Coronary artery (tissue), 2 donors: Measurements from ENCODE around the gene ARPP21.

Experiments used
- DNase-seq: peaks from one replicate; pipeline ENCODE4 v3.0.0-alpha.2; 2017; ENCODE audit warnings: low spot score
- H3K27ac ChIP-seq, 2 donors: fragments of 200-600 bp; sonication (generic); one replicate each; pipeline ENCODE4 v1.5.1; 2016 to 2019
- H3K4me3 ChIP-seq: fragments of 200-600 bp; sonication (generic); 2 replicates; pipeline ENCODE4 v1.5.1; 2016; ENCODE audit warnings: mild to moderate bottlenecking, moderate library complexity
- TF ChIP-seq, protein P1 (sequence below): fragments of 200-600 bp; sonication (generic); IDR thresholded peaks from one replicate; pipeline ENCODE4 v1.5.1; 2019; ENCODE audit warnings: antibody characterized with exemption

Gene ARPP21

DNA sequence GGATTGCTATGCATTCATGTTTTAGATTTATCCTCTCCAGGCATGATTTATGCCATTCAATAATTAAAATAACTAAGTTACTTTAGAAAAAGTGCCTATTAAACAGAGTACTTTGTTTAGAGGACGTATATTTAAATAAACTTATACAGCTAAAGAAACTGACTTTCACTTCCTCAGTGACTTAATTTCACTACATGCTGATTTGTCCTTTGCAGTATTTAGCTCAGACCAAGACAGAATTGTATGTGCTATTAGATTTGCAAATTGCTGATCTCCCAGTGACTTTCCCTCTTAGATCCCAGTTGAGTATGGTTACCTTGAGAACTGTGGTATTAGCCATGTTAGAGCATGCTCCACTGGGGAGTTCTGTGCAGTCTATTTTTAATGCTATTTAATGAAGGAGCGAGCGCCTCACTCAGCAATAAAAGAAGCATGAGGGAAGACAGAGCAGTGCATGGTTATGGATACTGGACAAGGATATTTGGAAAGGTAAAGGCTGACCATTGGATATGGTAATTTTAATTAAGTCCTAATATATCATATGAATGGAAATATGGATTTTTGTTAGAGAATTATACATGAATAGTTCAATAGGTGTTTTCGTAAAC lies 2.7 kb downstream of the ARPP21 start:
- H3K27ac ChIP-seq, result no peak overlapping the region
- TF ChIP-seq, protein P1, sequence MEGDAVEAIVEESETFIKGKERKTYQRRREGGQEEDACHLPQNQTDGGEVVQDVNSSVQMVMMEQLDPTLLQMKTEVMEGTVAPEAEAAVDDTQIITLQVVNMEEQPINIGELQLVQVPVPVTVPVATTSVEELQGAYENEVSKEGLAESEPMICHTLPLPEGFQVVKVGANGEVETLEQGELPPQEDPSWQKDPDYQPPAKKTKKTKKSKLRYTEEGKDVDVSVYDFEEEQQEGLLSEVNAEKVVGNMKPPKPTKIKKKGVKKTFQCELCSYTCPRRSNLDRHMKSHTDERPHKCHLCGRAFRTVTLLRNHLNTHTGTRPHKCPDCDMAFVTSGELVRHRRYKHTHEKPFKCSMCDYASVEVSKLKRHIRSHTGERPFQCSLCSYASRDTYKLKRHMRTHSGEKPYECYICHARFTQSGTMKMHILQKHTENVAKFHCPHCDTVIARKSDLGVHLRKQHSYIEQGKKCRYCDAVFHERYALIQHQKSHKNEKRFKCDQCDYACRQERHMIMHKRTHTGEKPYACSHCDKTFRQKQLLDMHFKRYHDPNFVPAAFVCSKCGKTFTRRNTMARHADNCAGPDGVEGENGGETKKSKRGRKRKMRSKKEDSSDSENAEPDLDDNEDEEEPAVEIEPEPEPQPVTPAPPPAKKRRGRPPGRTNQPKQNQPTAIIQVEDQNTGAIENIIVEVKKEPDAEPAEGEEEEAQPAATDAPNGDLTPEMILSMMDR, result no peak
- H3K4me3 ChIP-seq, result no peak overlapping the region
- DNase-seq, result no peak

- Histone ChIP-seq H3K4me3 (no peak overlapping the region), H3K27ac (no peak overlapping the region)
- TF ChIP-seq, protein P1, result no peak
Observed at GRCh38 chr3:35643495-35643894, 4.2 kb downstream of the ARPP21 start.

GRCh38 chr3:35644451-35644850 lies 5.1 kb downstream of the ARPP21 start:
- Histone ChIP-seq H3K27ac (no peak overlapping the region), H3K4me3 (no peak overlapping the region)

More at GRCh38 chr3:35643495-35643894, 4.2 kb downstream of the ARPP21 start:
- DNase-seq, result no peak

GRCh38 chr3:35645189-35645588 lies 5.9 kb downstream of the ARPP21 start:
- H3K27ac ChIP-seq, result no peak overlapping the region
- H3K4me3 ChIP-seq, result no peak overlapping the region
- DNase-seq, result no peak
- TF ChIP-seq, protein P1, result no peak

More at GRCh38 chr3:35644451-35644850, 5.1 kb downstream of the ARPP21 start:
- TF ChIP-seq, protein P1, result no peak
- no peak for DNase-seq

DNA sequence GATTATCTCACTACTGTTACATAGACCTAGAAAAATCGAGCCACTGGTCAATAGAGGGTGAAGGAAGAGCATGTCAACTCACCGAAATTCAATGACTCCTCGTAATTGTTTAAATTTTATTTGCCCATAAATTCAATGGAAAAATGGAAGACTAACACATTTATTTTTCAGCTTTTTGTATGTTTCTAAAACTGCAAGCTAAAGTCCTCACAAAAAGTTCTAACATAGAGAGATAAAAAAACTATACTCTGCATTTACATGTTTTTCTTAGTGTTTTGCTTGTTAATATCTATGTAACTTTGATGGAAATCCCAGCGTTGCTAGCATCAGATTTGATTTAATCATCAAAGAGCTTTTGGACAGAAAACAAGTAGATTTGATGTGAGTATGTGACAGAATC lies 6.8 kb downstream of the ARPP21 start:
- no peak for DNase-seq
- TF ChIP-seq, protein P1, result no peak
- Histone ChIP-seq H3K27ac (no peak overlapping the region), H3K4me3 (no peak overlapping the region)

- no peak for DNase-seq
- Histone ChIP-seq H3K27ac (no peak overlapping the region), H3K4me3 (no peak overlapping the region)
- TF ChIP-seq, protein P1, result no peak
Observed at GRCh38 chr3:35647461-35647860, 8.1 kb downstream of the ARPP21 start.

DNA sequence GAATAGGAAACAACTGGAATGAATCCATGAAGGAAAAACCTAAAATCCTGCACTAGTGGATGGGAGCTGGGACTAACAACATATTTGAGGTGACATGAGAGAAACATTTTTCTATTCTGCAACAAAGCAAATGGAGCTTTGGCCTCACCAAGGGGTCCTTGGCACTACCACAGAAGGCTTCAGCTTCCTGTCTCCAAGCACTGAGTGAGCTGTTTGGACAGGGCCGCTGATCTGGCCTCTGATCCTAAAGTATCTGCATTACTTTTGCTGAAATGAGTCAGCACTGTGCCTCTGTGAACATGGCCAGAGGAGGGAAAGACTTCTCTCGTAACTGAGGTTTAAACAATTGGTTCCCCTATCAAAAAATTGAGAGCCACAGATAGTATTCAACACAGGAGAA lies 9.0 kb downstream of the ARPP21 start:
- no peak for DNase-seq
- no peak overlapping the region for H3K27ac ChIP-seq
- TF ChIP-seq, protein P1, result no peak
- H3K4me3 ChIP-seq, result no peak overlapping the region
